ENCODE measurements around the gene POU2F2.

POU2F2 gene

GRCh38 chr19:42078538-42079275, 53.5 kb downstream of the POU2F2 start:
- DNase-seq (ENCODE audit: extremely low read depth, low read depth) = no peak
- TF ChIP-seq, protein P1, sequence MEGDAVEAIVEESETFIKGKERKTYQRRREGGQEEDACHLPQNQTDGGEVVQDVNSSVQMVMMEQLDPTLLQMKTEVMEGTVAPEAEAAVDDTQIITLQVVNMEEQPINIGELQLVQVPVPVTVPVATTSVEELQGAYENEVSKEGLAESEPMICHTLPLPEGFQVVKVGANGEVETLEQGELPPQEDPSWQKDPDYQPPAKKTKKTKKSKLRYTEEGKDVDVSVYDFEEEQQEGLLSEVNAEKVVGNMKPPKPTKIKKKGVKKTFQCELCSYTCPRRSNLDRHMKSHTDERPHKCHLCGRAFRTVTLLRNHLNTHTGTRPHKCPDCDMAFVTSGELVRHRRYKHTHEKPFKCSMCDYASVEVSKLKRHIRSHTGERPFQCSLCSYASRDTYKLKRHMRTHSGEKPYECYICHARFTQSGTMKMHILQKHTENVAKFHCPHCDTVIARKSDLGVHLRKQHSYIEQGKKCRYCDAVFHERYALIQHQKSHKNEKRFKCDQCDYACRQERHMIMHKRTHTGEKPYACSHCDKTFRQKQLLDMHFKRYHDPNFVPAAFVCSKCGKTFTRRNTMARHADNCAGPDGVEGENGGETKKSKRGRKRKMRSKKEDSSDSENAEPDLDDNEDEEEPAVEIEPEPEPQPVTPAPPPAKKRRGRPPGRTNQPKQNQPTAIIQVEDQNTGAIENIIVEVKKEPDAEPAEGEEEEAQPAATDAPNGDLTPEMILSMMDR (IDR thresholded peaks at IDR 0.05; ENCODE audit: low read depth, low read length) = no peak

- TF ChIP-seq, protein P1 (IDR thresholded peaks at IDR 0.05; ENCODE audit: low read depth, low read length) = no peak
- no peak for DNase-seq (ENCODE audit: extremely low read depth, low read depth)
Measured at GRCh38 chr19:42078058-42078457, 54.2 kb downstream of the POU2F2 start.

DNA sequence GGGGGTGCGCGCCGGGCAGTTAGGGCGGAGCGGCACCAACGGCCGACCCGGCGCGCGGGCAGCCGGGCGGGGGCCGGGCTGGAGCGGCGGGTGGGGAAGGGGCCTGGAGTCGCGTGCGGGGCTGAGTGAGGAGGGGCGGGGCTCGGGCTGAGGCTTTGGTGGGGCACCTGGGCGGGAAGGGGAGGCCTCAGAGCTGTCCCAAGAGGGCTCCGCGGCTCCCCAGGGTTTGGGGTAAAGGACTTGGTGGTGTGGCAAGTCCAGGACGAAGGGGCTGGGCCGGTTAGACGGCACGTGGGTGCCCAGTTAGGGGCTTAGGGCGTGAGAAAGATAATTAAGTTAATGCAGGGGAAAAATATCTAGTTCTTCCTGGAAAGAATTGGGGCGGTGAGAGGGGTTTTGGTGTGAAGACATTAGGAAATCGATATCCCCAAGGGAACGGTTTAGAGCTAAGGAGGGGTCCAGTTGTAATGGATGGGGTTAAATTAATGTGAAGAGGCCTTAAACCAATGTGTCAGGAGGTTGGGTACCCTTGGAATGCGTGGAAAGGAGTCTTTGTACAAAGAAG, 55.8 kb downstream of the POU2F2 start:
- DNase-seq (ENCODE audit: extremely low read depth, low read depth) = no peak
- TF ChIP-seq, protein P1 (IDR thresholded peaks at IDR 0.05; ENCODE audit: low read depth, low read length) = no peak

- TF ChIP-seq, protein P1 (IDR thresholded peaks at IDR 0.05; ENCODE audit: low read depth, low read length) = no peak
- peak; percentile 99 for DNase-seq (ENCODE audit: extremely low read depth, low read depth)
Measured at GRCh38 chr19:42075616-42076379, 56.4 kb downstream of the POU2F2 start, which contains the start of gene ZNF574. TSS of gene ZNF574 (plus strand) at chr19:42076166. CDS start at chr19:42078607, 2,441 bp downstream.

DNA sequence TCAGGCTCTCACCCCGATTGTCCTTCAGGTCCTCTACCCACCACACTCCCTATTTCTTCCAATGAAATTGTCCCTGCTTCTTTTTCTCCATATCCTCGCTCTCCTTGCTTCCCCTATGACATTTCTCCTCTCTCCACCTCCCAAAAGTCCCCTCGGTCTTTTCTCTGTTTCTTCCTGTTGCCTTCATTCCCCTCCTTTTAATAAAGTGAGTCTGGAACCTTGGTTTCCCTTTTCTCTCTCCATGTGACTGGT, 57.0 kb downstream of the POU2F2 start:
- TF ChIP-seq, protein P1 (IDR thresholded peaks at IDR 0.05; ENCODE audit: low read depth, low read length) = no peak
- DNase-seq (ENCODE audit: extremely low read depth, low read depth) = no peak

DNA sequence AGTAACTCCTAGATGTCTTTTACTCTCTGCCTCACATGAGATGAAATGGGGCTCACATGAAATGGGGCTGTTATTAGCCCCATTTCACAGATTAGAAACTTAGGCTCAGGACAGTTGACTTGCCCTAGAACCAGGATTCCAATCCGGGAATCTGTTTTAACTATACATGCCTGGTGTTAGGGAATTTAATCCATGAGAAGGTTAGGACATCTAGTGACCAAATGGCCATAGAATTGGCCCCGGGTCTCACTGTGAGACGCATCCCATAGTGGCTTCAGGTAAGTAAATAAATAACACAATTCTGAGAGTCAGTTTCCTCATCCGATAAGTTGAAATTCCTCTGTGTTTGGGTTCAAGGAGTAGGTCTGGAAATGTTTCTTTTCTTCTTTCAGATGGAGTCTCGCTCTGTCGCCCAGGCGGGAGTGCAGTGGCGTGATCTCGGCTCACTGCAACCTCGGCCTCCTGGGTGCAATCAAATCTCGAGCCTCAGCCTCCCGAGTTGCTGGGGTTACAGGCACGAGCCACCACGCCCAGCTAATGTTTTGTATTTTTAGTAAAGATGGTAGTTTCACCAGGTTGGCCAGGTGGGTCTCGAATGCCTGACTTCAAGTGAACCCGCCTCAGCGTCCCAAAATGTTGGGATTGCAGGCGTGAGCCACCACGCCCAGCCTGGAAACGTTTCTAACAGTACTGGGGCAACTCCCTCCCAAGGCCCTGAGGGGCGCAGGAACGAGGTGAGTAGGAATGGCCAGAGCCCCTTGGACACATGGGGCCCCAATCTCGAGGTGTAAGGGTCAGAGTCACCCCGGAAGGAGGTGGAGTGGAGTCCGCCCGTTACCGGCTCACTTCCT, 57.5 kb downstream of the POU2F2 start:
- TF ChIP-seq, protein P1 (IDR thresholded peaks at IDR 0.05; ENCODE audit: low read depth, low read length) = no peak
- DNase-seq (ENCODE audit: extremely low read depth, low read depth) = no peak
